ENCODE measurements around the gene CUEDC2.
A peak's percentile ranks its signal among the peaks of the same experiment; 100 is the strongest.

The CUEDC2 gene

GRCh38 chr10:102424145-102424544 lies 8.2 kb downstream of the CUEDC2 start:
- no peak for DNase-seq

GRCh38 chr10:102423372-102423968 lies 8.9 kb downstream of the CUEDC2 start:
- DNase-seq, result no peak

GRCh38 chr10:102422545-102423129 lies 9.7 kb downstream of the CUEDC2 start:
- DNase-seq, result peak; percentile 54 to 67

GRCh38 chr10:102421757-102422512 lies 10.4 kb downstream of the CUEDC2 start:
- peak in 1 of 2 donors; percentile 26 for DNase-seq

GRCh38 chr10:102421507-102421756 lies 10.9 kb downstream of the CUEDC2 start:
- no peak for DNase-seq

- DNase-seq, result peak; percentile 96 to 97
Measured at GRCh38 chr10:102420714-102421506, 11.5 kb downstream of the CUEDC2 start, which contains the start of gene FBXL15. TSS of gene FBXL15 (plus strand) at chr10:102420836. CDS start at chr10:102421130, 294 bp downstream.

- no peak for DNase-seq
Measured at GRCh38 chr10:102420181-102420713, 12.1 kb downstream of the CUEDC2 start.

- DNase-seq, result peak; percentile 58 to 69
Measured at GRCh38 chr10:102419269-102420180, 12.8 kb downstream of the CUEDC2 start.

GRCh38 chr10:102418622-102419268 lies 13.6 kb downstream of the CUEDC2 start, which contains the start of gene PSD:
TSS of gene PSD (minus strand) at chr10:102418785. CDS start at chr10:102417038, 1,747 bp downstream.
- DNase-seq, result no peak

GRCh38 chr10:102416695-102417094 lies 15.7 kb downstream of the CUEDC2 start:
- DNase-seq, result no peak

- DNase-seq, result no peak
Measured at GRCh38 chr10:102416283-102416682, 16.1 kb downstream of the CUEDC2 start.

- DNase-seq, result no peak
Measured at GRCh38 chr10:102414749-102415148, 17.6 kb downstream of the CUEDC2 start.

- DNase-seq, result no peak
Measured at GRCh38 chr10:102413806-102414561, 18.4 kb downstream of the CUEDC2 start.

- DNase-seq, result peak; percentile 46 to 58
Measured at GRCh38 chr10:102413053-102413705, 19.2 kb downstream of the CUEDC2 start.

- no peak for DNase-seq
Measured at GRCh38 chr10:102412293-102412692, 20.1 kb downstream of the CUEDC2 start.

- no peak for DNase-seq
Measured at GRCh38 chr10:102411341-102412255, 20.8 kb downstream of the CUEDC2 start.

- peak; percentile 41 to 53 for DNase-seq
Measured at GRCh38 chr10:102410429-102411073, 21.8 kb downstream of the CUEDC2 start.
